CD14-positive monocyte (primary cell): Measurements from ENCODE around the gene CUL1. TPM values are rescaled to one million over a fixed set of nuclear protein-coding genes. Genes with fewer than 3 reads are reported as not detected.
A peak's percentile ranks its signal among the peaks of the same experiment; 100 is the strongest.

Source experiments
- DNase-seq, 3 donors: peaks; one replicate each; pipeline ENCODE4 v3.0.0-alpha.2; 2011 to 2022
- H2AFZ ChIP-seq: 2 replicates; pipeline ENCODE4 v1.6.0; 2012; ENCODE audit warnings: mild to moderate bottlenecking, low read depth, low read length, inconsistent platforms; ENCODE audit not compliant: insufficient read depth, poor library complexity, severe bottlenecking
- H3K27ac ChIP-seq, 2 donors: 1 replicate in 1 of 2; 2 replicates in 1 of 2; pipeline ENCODE4 v1.5.1; 2012 to 2013; ENCODE audit warnings: low read length in 2 of 2, control low read depth in 1 of 2, inconsistent platforms in 1 of 2, low read depth in 1 of 2, mild to moderate bottlenecking in 1 of 2
- H3K27me3 ChIP-seq, 2 donors: one replicate each; pipeline versions ENCODE4 v1.6.0 to v1.6.1; 2011 to 2013; ENCODE audit warnings: low read length in 2 of 2; ENCODE audit not compliant: control insufficient read depth in 2 of 2, insufficient read depth in 2 of 2
- H3K36me3 ChIP-seq, 2 donors: replicated peaks in 1 of 2; 1 replicate in 1 of 2; 2 replicates in 1 of 2; pipeline versions ENCODE4 v1.5.1 to v1.6.1; 2012 to 2013; ENCODE audit warnings: low read length in 2 of 2, control low read depth in 1 of 2, inconsistent platforms in 1 of 2, mild to moderate bottlenecking in 1 of 2; ENCODE audit not compliant: insufficient read depth in 2 of 2, control insufficient read depth in 1 of 2
- H3K4me1 ChIP-seq, 2 donors: 1 replicate in 1 of 2; 2 replicates in 1 of 2; pipeline versions ENCODE4 v1.5.1 to v1.6.1; 2012 to 2013; ENCODE audit warnings: low read length in 2 of 2, control low read depth in 1 of 2, inconsistent platforms in 1 of 2, mild to moderate bottlenecking in 1 of 2, moderate library complexity in 1 of 2; ENCODE audit not compliant: insufficient read depth in 2 of 2, control insufficient read depth in 1 of 2
- H3K4me2 ChIP-seq: replicated peaks from 2 replicates; pipeline ENCODE3; 2012; ENCODE audit warnings: low read length, moderate library complexity, mild to moderate bottlenecking; ENCODE audit not compliant: poor library complexity, severe bottlenecking; ENCODE audit errors: extremely low read depth
- H3K4me3 ChIP-seq, 3 experiments: fragments of 200-600 bp in 1 of 3; sonication (generic) in 1 of 3; replicated peaks in 1 of 3; 1 replicate in 2 of 3; 2 replicates in 1 of 3; pipeline ENCODE4 v1.5.1; 2011 to 2013; ENCODE audit warnings: low read length in 3 of 3, mild to moderate bottlenecking in 3 of 3, control low read depth in 2 of 3, low read depth in 2 of 3, inconsistent platforms in 1 of 3, moderate library complexity in 1 of 3
- H3K79me2 ChIP-seq: 2 replicates; pipeline ENCODE4 v1.6.0; 2012; ENCODE audit warnings: mild to moderate bottlenecking, control low read depth, inconsistent platforms, low read length, moderate library complexity; ENCODE audit not compliant: insufficient read depth
- H3K9ac ChIP-seq: 2 replicates; pipeline ENCODE4 v1.6.0; 2017; ENCODE audit warnings: low read length, mild to moderate bottlenecking; ENCODE audit not compliant: insufficient read depth, poor library complexity, severe bottlenecking
- H3K9me3 ChIP-seq, 2 donors: replicated peaks in 1 of 2; 1 replicate in 1 of 2; 2 replicates in 1 of 2; pipeline versions ENCODE4 v1.5.1 to v1.6.1; 2012 to 2013; ENCODE audit warnings: low read length in 2 of 2, control low read depth in 1 of 2; ENCODE audit not compliant: control insufficient read depth in 1 of 2, insufficient read depth in 1 of 2
- H4K20me1 ChIP-seq: 2 replicates; pipeline ENCODE4 v1.6.0; 2012; ENCODE audit warnings: mild to moderate bottlenecking, low read length, control low read depth, moderate library complexity; ENCODE audit not compliant: insufficient read depth
- H3K27ac Mint-ChIP-seq, 7 donors: one replicate each; pipeline ENCODE4 v1.8.0; 2020; ENCODE audit warnings: mild to moderate bottlenecking in 7 of 7, mixed read lengths in 7 of 7, moderate library complexity in 6 of 7, inconsistent platforms in 2 of 7
- H3K27me3 Mint-ChIP-seq, 3 donors: one replicate each; pipeline ENCODE4 v1.8.0; 2021 to 2022; ENCODE audit warnings: low read depth in 3 of 3, mild to moderate bottlenecking in 3 of 3, mixed read lengths in 3 of 3, moderate library complexity in 3 of 3, inconsistent platforms in 1 of 3
- H3K36me3 Mint-ChIP-seq, 2 donors: one replicate each; pipeline ENCODE4 v1.8.0; 2020; ENCODE audit warnings: mixed read lengths in 2 of 2, inconsistent platforms in 1 of 2, mild to moderate bottlenecking in 1 of 2
- H3K4me1 Mint-ChIP-seq: one replicate; pipeline ENCODE4 v1.8.0; 2020; ENCODE audit warnings: mild to moderate bottlenecking, mixed read lengths
- H3K4me3 Mint-ChIP-seq, 2 donors: one replicate each; pipeline ENCODE4 v1.8.0; 2020; ENCODE audit warnings: mild to moderate bottlenecking in 2 of 2, mixed read lengths in 2 of 2, moderate library complexity in 1 of 2
- H3K9me3 Mint-ChIP-seq, 7 donors: one replicate each; pipeline ENCODE4 v1.8.0; 2020 to 2022; ENCODE audit warnings: mixed read lengths in 7 of 7, mild to moderate bottlenecking in 6 of 7, moderate library complexity in 6 of 7, inconsistent platforms in 2 of 7
- CTCF ChIP-seq: fragments of 200-600 bp; IDR thresholded peaks from one replicate; pipeline ENCODE4 v1.8.0; 2022; ENCODE audit warnings: antibody characterized with exemption, mild to moderate bottlenecking
- WGBS: methylation state at CpG from one replicate; pipeline ENCODE4 v1.1.5; 2013; ENCODE audit warnings: missing lambda C conversion rate; ENCODE audit not compliant: insufficient coverage; 5-methylcytosine and 5-hydroxymethylcytosine counted together
- intact Hi-C, 2 donors: fragments of 100-400 bp; cut with micrococcal nuclease; formaldehyde crosslinking; loops; one replicate each; pipeline versions ENCODE4 v1.15.0 to v1.15.1; 2023
- polyA plus RNA-seq, 3 donors: library from polyadenylated mRNA; depleted of rRNA in 1 of 3; unstranded in 2 of 3; stranded (reverse) in 1 of 3; fragments of 300-500 nt in 2 of 3; fragments of >200 nt in 1 of 3; fragmentation: Illumina TruSeq in 2 of 3; gene quantifications; 1 replicate in 2 of 3; 2 replicates in 1 of 3; pipeline ENCODE4 v1.2.3, GENCODE V29; 2012 to 2021

CUL1 gene
- polyA plus RNA-seq, 3 donors = 22.8 to 32.6 (median 23.9) TPM

GRCh38 chr7:148834605-148835004, 135.9 kb downstream of the CUL1 start:
- H3K4me1 Mint-ChIP-seq = peaks cover 10% of the 10 kb centered on the region
- no peaks in the 10 kb centered on the region for H3K9me3 Mint-ChIP-seq
- no peak overlapping the region for H3K9ac ChIP-seq
- H3K4me1 ChIP-seq = peaks cover 5 to 7% of the 10 kb centered on the region in 2 donors
- peaks cover 8 to 45% of the 10 kb centered on the region in 2 donors for H3K36me3 ChIP-seq
- peak overlapping the region in 1 of 7 donors; percentile 35 for H3K27ac Mint-ChIP-seq
- H3K36me3 Mint-ChIP-seq = peaks cover 38 to 60% of the 10 kb centered on the region in 2 donors
- intact Hi-C loops = no loop called here
- peaks cover 81% of the 10 kb centered on the region for H3K79me2 ChIP-seq
- no peaks in the 10 kb centered on the region for H3K9me3 ChIP-seq
- no peak for TF ChIP-seq CTCF
- no peak overlapping the region for H2AFZ ChIP-seq
- H4K20me1 ChIP-seq = no peaks in the 10 kb centered on the region
- H3K27me3 Mint-ChIP-seq = no peaks in the 10 kb centered on the region
- H3K4me3 Mint-ChIP-seq = no peak overlapping the region
- H3K4me2 ChIP-seq = no peak overlapping the region
- no peak for DNase-seq
- no peak overlapping the region for H3K27ac ChIP-seq
- no peak overlapping the region for H3K4me3 ChIP-seq
- no peaks in the 10 kb centered on the region for H3K27me3 ChIP-seq
- WGBS = 100% methylated on average over 1 of the region's 2 CpGs

- Mint-ChIP-seq H3K27me3 (no peaks in the 10 kb centered on the region), H3K4me3 (no peak overlapping the region), H3K9me3 (no peaks in the 10 kb centered on the region), H3K36me3 (peaks cover 35 to 47% of the 10 kb centered on the region in 2 donors), H3K4me1 (peaks cover 16% of the 10 kb centered on the region), H3K27ac (no peak overlapping the region)
- no peak for TF ChIP-seq CTCF
- H3K79me2 ChIP-seq = peaks cover 91% of the 10 kb centered on the region
- no peak overlapping the region for H2AFZ ChIP-seq
- H3K4me1 ChIP-seq = peaks cover 5 to 13% of the 10 kb centered on the region in 2 donors
- H3K36me3 ChIP-seq = peaks cover 5 to 43% of the 10 kb centered on the region in 2 donors
- H3K9ac ChIP-seq = no peak overlapping the region
- no peak overlapping the region for H3K4me3 ChIP-seq
- DNase-seq = no peak
- H3K27ac ChIP-seq = no peak overlapping the region
- intact Hi-C loops = no loop called here
- H3K27me3 ChIP-seq = no peaks in the 10 kb centered on the region
- no peak overlapping the region for H3K4me2 ChIP-seq
- no peaks in the 10 kb centered on the region for H3K9me3 ChIP-seq
- H4K20me1 ChIP-seq = no peaks in the 10 kb centered on the region
- WGBS = 93% methylated on average over 3 of the region's 4 CpGs
Observed at GRCh38 chr7:148835854-148836253, 137.2 kb downstream of the CUL1 start.
